ENCODE results near the gene TRIB2. TPM values are rescaled to one million over a fixed set of nuclear protein-coding genes. Genes with fewer than 3 reads are reported as not detected.

The TRIB2 gene
- total RNA-seq, 1 donor from 2014 or later = 50.7 TPM

GRCh38 chr2:12787891-12788801, 71.4 kb downstream of the TRIB2 start:
- no peaks in the 10 kb centered on the region for H3K4me1 ChIP-seq
- TF ChIP-seq, protein P1, sequence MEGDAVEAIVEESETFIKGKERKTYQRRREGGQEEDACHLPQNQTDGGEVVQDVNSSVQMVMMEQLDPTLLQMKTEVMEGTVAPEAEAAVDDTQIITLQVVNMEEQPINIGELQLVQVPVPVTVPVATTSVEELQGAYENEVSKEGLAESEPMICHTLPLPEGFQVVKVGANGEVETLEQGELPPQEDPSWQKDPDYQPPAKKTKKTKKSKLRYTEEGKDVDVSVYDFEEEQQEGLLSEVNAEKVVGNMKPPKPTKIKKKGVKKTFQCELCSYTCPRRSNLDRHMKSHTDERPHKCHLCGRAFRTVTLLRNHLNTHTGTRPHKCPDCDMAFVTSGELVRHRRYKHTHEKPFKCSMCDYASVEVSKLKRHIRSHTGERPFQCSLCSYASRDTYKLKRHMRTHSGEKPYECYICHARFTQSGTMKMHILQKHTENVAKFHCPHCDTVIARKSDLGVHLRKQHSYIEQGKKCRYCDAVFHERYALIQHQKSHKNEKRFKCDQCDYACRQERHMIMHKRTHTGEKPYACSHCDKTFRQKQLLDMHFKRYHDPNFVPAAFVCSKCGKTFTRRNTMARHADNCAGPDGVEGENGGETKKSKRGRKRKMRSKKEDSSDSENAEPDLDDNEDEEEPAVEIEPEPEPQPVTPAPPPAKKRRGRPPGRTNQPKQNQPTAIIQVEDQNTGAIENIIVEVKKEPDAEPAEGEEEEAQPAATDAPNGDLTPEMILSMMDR (IDR thresholded peaks at IDR 0.05) = no peak
- H3K36me3 ChIP-seq = no peaks in the 10 kb centered on the region
- no peak overlapping the region for H3K27ac ChIP-seq
- no peaks in the 10 kb centered on the region for H3K27me3 ChIP-seq
- no peak overlapping the region for H3K4me3 ChIP-seq
- ATAC-seq = no peak
- no peak for DNase-seq
- H3K9me3 ChIP-seq = no peaks in the 10 kb centered on the region
- intact Hi-C loops (cut with DNase I) = no loop called here

DNA sequence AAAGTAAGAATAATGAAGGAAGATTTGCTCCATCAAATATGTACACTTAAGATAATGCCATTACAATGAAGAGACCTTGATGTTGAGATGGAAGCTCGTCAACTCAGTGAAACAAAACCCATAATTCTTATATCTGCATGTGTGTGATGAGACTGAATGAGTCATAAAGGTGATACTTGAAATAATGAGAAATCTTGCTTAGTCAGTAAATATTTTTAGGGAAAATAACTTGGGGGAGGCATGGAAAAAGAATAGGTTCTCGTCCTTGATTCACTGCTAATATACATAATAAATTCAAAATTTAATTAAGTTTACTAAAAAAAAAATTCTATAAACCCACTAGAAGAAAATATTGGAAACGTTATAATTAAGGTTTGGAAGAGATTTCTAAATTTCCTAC, 75.2 kb downstream of the TRIB2 start:
- no peak overlapping the region for H3K27ac ChIP-seq
- no peak for ATAC-seq
- no peak overlapping the region for H3K4me3 ChIP-seq
- intact Hi-C loops (cut with DNase I) = no loop called here
- no peak for DNase-seq
- H3K4me1 ChIP-seq = no peaks in the 10 kb centered on the region
- TF ChIP-seq, protein P1 (IDR thresholded peaks at IDR 0.05) = no peak
- H3K9me3 ChIP-seq = no peaks in the 10 kb centered on the region
- no peaks in the 10 kb centered on the region for H3K36me3 ChIP-seq
- H3K27me3 ChIP-seq = no peaks in the 10 kb centered on the region

Small RNA genes within 50 kb of the gene (microRNA-seq; reads per million reads assigned to microRNA genes)
- not detected for gene MIR3125 (ENCODE audit: borderline microRNAs expressed)

Measured in upper lobe of right lung (tissue), 1 donor.